Measurements from ENCODE around the gene JDP2.

GRCh38 chr14:75513911-75514672 is 86.3 kb downstream of the JDP2 start:
- TF ChIP-seq ZNF132 (tag by site-specific recombination; IDR thresholded peaks at IDR 0.05; ENCODE audit: borderline replicate concordance) (no peak), MYNN (tag by site-specific recombination; IDR thresholded peaks at IDR 0.05; ENCODE audit: borderline replicate concordance) (no peak), ZNF211 (tag by site-specific recombination; IDR thresholded peaks at IDR 0.05; ENCODE audit: low read depth) (no peak), ZBTB11 (tag by site-specific recombination; conservative IDR thresholded peaks at IDR 0.05; ENCODE audit: low read depth) (no peak)

Measured in HEK293 (cell line).